Measurements from ENCODE around the gene MINPP1.

DNA sequence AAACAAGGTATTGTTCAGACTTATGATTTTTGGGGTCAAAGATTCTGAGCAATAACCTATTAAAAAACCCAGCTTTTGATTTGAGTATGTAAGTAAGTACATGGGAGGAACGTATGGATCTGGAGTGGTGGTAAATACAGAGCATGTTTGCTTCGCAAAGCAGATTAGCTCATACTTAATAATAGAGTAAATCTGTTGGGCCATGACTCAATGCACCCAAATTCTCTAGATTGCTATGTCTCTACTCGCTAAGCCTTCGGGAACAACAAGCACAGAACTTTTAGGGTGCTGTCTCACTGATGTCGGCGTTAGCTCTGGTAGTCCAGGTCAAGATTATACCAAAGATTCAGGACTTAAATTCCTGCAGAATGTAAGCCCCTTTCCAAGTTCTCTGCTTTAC, 807 bp upstream of the MINPP1 start:
- TF ChIP-seq, protein P1, sequence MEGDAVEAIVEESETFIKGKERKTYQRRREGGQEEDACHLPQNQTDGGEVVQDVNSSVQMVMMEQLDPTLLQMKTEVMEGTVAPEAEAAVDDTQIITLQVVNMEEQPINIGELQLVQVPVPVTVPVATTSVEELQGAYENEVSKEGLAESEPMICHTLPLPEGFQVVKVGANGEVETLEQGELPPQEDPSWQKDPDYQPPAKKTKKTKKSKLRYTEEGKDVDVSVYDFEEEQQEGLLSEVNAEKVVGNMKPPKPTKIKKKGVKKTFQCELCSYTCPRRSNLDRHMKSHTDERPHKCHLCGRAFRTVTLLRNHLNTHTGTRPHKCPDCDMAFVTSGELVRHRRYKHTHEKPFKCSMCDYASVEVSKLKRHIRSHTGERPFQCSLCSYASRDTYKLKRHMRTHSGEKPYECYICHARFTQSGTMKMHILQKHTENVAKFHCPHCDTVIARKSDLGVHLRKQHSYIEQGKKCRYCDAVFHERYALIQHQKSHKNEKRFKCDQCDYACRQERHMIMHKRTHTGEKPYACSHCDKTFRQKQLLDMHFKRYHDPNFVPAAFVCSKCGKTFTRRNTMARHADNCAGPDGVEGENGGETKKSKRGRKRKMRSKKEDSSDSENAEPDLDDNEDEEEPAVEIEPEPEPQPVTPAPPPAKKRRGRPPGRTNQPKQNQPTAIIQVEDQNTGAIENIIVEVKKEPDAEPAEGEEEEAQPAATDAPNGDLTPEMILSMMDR (IDR thresholded peaks at IDR 0.05): no peak
- TF ChIP-seq EZH2 (IDR thresholded peaks at IDR 0.05): no peak

All from neural progenitor cell (in vitro differentiated cells).